Activated CD4-positive, alpha-beta T cell treated with anti-CD3 and anti-CD28 coated beads, Interleukin-2, amount 50 U/mL, for 4 hours (primary cell): Measurements from ENCODE around the gene KCND1.

Source experiments
- DNase-seq, 2 experiments: peaks; one replicate each; pipeline ENCODE4 v3.0.0-alpha.2; 2020

Gene KCND1

DNA sequence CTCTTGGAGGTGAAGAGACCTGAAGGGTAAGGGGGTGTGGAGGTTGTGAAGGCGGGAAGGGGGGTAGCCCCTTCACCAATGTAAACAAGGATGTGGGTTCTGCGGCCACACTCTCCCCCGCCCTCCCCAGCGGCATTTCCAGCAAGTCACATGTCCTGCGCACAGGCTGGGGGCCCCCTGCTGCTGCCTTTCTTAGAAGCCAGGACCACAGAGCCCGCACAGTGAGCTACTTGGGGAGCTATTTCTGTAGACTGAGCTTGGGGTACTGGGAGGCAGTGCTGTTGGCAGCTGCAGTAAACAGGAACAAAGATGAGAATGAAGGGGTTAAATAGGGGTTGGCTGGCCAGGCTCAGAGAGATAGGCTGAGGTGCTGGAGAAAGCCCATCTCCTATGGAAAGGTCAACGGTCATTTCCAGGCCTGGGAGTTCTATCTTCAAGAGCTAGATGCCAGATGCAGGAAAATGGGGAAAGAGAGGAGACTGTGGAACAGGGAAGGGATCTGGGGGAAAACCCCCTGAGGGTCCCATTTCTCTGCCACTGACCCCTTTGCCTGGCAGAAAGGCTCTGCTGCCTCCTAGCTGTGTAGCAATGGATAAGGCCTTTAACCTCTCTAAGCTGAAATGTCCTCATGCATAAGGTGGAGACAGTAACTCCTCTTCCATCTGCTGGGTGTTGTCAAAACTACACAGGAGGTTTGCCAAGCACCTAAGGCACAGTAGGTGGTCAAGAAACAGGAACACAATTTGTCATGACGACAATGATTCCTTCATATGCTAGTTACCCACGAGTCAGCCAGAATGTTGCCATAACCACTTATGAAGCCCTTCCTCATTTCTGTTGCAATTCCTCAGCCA lies 34.4 kb downstream of the KCND1 start:
- peak; percentile 82 to 84 for DNase-seq

- DNase-seq: no peak
Observed at GRCh38 chrX:48936429-48937053, 35.1 kb downstream of the KCND1 start.

DNA sequence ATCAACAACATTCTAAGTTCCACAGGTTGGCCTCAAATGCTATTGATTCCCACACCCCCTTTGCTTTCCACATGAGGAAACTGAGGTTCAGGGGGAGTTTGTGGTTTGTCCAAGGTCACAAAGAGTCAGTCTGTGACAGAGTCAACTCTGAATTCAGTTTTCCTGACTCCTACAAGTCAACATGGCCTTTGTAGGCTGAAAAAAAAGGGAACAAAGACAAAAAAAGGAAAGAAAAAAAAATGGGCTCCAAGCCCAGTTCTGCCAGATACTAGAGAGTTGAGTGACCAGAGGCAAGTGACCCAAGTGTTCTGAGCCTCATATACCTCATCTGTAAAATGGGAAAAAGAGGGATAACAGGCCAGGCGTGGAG lies 36.4 kb downstream of the KCND1 start:
- DNase-seq: no peak

- no peak for DNase-seq
Observed at GRCh38 chrX:48934581-48935300, 36.9 kb downstream of the KCND1 start.

- DNase-seq: no peak
Observed at GRCh38 chrX:48933757-48934156, 37.9 kb downstream of the KCND1 start.

DNA sequence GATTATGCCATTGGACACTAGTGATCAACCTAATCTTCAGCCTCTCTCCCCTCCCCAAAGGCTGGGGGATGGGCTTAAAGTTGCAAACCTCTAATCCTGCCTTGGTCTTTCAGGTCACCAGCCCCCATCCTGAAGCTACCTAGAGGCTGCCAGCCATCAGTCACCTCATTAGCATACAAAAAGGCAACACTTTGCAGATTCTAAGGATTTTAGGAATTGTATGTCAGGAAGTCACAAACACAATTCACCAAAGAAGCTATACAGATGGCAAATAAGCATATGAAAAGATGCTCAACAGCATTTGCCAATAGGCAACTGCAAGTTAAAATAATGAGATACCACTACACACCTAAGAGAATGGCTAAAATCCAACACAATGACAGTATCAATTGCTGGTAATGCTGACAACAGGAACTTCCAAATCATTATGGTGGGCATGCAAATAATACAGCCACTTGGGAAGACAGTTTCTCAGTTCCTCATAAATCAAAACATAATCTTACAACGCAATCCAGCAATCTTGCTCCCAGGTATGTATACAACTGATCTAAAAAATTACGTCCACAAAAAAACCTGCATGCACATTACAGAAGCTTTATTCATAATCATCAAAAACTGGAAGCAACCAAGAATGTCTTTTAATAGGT lies 43.8 kb downstream of the KCND1 start:
- no peak for DNase-seq

DNA sequence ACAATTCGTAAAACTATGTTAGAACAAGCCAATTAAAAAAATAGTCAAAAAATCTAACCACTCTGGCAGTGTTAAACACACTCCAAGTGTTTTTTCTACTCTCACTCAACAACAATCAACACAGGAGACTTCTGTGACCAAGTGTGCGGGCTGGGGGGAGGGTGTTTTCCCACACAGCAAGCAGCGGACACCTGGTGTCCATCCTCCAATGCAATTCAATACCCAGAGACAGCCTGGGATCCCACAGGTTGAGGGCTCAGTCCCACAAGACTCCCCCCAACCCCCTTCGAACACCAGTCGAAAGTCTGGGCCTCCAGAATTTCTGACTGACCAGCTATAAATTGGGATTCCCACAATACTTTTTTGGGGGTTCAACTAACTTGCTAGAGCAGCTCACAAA lies 44.5 kb downstream of the KCND1 start:
- DNase-seq: no peak

- DNase-seq: no peak
Observed at GRCh38 chrX:48924270-48924669, 47.4 kb downstream of the KCND1 start.

DNA sequence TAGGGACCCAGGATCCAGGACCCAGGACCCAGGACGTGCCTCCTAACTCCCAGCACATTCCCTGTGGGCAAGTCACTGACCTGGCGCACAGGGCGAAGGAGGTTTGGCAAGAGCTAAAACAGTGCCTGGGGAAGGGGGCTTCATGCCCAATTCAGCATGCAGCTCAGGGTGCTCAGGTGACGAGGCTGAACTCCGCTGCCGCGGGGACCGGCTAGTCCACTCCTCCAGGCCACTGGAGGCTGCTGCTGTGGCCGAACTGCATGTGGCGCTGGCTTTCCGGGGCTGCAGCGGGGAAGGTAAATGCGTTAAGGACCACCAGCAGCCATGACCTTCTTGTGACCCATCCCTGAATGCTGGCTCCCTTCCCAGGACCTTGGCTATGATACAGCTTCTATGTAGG lies 47.9 kb downstream of the KCND1 start:
- DNase-seq: no peak

DNA sequence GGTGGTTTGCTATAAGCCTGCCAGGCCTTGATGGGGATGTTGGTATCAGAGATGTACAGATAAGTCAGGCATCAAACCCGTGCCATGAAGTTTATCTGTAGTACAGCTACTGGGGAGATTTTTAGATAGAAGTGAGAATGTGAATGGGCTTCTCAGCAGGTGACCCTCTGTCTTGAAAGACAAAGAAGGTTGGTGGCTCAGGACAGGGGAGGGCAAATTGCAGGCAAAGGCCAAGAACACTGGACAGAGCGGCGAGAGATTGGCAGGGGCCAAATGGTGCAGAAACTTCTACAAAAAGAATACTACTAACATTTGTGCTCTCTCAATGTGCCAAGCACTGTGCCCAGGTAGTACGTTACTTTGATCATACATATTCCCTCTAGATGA lies 50.9 kb downstream of the KCND1 start:
- no peak for DNase-seq

GRCh38 chrX:48919947-48920717 lies 51.5 kb downstream of the KCND1 start:
- DNase-seq: no peak

DNA sequence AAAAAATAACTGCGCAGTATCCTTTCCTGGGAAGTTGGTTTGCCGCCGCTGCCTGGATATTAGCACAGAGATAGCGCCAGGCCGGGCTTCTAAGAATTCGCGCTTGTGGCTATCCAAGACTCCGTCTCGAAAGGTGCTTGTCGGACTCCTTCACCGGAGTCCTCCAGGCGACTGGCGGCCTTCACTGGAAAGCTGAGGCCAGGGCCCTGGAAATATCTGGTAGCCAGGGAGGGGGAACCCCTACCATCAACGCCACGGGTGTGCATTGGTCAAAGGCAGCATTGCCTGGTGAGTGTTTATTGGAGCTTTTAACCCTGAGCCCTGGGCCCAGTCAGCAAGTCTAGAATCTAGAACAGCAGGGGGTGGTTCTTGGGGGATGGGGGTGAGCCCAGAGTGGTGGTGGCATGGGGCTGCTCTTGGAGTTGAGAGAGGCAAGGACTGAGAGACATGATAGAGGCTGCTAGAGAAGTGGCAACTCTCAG lies 52.2 kb downstream of the KCND1 start:
- DNase-seq: no peak

DNA sequence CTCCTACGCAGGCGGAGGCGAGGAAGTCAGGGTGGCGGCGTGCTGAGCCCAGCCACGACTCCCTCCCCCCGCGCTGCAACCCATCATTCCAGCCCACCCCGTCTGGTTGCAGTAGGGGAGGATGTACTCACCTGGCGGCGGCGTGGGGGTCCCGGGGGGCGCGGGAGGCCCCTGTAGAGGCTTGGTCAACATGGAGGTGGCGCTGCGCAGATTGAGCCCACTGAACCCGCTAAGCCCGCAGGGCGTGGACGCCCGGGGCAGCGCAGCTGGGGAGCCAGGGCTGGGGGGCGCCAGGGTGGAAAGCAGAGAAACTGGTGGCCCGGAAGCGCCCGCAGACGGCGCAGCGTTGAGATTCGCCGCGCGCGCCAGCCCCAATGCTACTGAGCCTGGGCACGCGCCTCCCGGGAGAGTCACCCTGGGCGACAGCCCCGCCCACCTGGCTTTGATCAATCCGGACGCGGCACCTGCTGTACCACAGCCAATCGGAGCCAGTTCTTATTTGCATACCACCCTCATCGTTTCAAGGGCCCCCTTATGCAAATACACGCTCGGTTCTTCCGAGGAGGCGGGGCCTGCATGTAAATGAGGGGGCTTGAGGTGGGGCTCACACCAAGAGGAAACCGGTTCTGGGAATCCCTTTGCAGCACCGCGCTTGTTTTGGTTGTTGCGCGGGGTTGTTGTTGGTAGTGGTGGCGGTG lies 52.9 kb downstream of the KCND1 start, which contains the start of gene PIM2:
TSS of gene PIM2 (minus strand) at position 382 of the 698 bp plus-strand sequence. CDS start at position 192, 190 bp downstream.
- peak; percentile 87 to 89 for DNase-seq

DNA sequence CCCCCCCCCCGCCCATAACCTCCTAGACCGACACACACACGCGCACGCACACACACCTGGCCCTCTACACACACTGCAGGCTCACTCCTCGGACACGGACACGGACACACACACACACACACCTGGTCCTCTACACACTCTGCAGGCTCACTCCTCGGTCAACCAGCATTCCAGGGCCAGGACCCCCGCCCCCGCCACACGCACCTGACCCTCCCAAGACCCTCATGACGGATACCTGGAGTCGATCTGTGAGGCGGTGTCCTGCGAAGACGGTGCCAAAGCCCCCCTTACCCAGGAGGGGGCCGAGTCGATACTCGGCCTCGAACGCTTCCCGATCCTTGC lies 53.4 kb downstream of the KCND1 start:
- no peak for DNase-seq

GRCh38 chrX:48917139-48918001 lies 54.3 kb downstream of the KCND1 start:
- DNase-seq: peak; percentile 78 to 81

DNA sequence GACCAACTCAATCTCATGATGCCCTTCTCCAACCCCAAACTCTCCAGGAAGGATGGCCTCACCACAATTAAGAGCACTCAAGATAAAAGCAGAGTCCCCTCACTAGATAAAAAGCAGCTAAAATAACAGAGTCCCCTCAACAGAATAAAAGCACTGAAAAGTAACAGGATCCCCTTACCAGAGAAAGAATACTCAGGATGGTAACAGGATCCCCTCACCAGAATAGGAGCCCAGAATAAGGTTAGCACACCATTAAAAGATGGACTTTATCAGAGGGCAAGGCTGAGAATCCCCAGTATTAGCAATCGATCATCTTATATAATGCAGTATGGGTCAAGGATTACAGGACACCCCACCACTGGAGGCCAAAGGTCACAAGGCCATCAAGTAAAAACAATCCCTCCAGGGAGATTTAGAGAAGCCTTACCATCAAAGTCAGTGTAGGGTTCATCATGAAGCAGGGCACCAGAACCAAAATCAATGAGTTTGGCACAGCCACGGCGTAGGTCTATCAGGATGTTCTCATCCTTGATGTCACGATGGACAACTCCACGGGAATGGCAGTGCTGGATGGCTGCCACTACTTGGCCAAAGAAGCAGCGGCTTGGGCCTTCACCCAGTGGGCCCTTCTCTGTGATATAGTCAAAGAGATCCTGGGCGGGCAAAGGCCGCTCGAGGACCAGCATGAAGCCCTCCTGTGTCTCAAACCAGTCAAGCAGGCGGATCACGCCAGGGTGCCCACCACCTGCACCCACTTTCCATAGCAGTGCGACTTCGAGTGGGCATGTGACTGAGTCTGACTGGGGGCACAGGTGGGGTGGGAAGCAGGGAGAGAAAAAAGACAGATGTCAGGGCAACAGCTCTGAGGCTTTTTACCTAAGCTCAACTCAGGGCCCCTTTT lies 56.8 kb downstream of the KCND1 start:
- DNase-seq: no peak

DNA sequence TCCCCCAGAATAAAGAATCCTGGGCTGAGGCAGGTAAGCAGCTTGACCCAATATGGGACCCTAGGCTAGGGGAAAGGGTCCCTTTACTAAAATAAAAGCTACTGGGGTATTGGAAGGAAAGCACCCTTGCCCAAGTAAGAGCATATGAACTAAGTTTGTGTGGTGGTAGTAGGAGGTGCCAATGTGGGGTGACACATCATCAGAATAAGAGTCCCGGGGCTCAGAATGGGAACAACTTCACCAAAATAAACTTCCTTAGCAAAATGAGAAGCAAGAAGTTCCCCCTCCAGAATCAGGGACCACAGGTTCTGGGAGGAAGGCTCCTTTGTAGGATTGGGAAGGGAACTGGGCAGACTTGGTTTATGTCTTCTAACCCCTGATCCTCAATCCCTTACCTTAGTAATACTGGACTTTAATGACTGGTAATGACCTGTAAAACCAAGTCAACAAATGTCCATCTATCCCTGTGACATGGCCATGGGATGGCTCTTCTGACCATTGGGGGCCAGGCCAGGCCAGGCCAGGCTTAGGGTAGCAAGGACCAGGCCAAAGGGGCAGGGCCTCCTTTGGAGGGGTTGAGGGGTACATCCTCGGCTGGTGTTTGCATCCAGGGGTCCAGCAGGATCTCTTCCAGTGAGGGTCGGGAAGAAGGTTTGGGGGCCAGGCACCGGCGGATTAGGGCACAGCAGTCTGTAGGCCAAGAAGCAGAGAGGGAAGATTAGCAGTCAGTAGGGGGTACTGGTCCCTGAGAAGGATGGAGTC lies 57.9 kb downstream of the KCND1 start:
- no peak for DNase-seq

GRCh38 chrX:48911412-48912182 lies 60.0 kb downstream of the KCND1 start, which contains the start of gene SLC35A2:
Gene SLC35A2, minus strand, starts transcription at chrX:48911646. Its CDS starts 10 bp downstream, at chrX:48911636.
- peak; percentile 81 to 82 for DNase-seq
